Kidney (tissue), 14 donors: ENCODE data around the gene RASAL2. TPM values are rescaled to one million over a fixed set of nuclear protein-coding genes. Genes with fewer than 3 reads are reported as not detected.

Experiments used
- DNase-seq, 5 donors: peaks; one replicate each; pipeline ENCODE4 v3.0.0-alpha.2; 2013 to 2020
- FAIRE-seq: peaks from 2 replicates; lab custom pipeline; 2012; peaks lifted over from hg19 to GRCh38; lab: Jason Lieb, UNC
- H3K27ac ChIP-seq, 2 donors: one replicate each; pipeline ENCODE4 v1.7.0; 2013; ENCODE audit warnings: low read depth in 2 of 2, low read length in 2 of 2, inconsistent platforms in 1 of 2
- H3K27me3 ChIP-seq: one replicate; pipeline ENCODE4 v1.7.1; 2013; ENCODE audit warnings: low read length, inconsistent platforms; ENCODE audit not compliant: control insufficient read depth, insufficient read depth
- H3K36me3 ChIP-seq, 3 donors: one replicate each; pipeline versions ENCODE4 v1.7.0 to v1.7.1; 2013; ENCODE audit warnings: low read length in 3 of 3, control low read depth in 1 of 3, inconsistent platforms in 1 of 3; ENCODE audit not compliant: insufficient read depth in 3 of 3, control insufficient read depth in 2 of 3
- H3K4me1 ChIP-seq, 3 donors: one replicate each; pipeline versions ENCODE4 v1.7.0 to v1.7.1; 2013; ENCODE audit warnings: low read length in 3 of 3, inconsistent platforms in 1 of 3, low read depth in 1 of 3; ENCODE audit not compliant: control insufficient read depth in 2 of 3, insufficient read depth in 2 of 3
- H3K4me3 ChIP-seq, 3 donors: one replicate each; pipeline versions ENCODE4 v1.7.0 to v1.8.1; 2013; ENCODE audit warnings: low read length in 3 of 3, control low read depth in 1 of 3, inconsistent platforms in 1 of 3
- H3K9ac ChIP-seq, 3 donors: one replicate each; pipeline versions ENCODE4 v1.7.0 to v1.7.1; 2013; ENCODE audit warnings: low read length in 3 of 3, control low read depth in 1 of 3, inconsistent platforms in 1 of 3
- H3K9me3 ChIP-seq, 3 donors: one replicate each; pipeline versions ENCODE4 v1.7.0 to v1.7.1; 2013; ENCODE audit warnings: low read length in 3 of 3, control low read depth in 1 of 3, inconsistent platforms in 1 of 3; ENCODE audit not compliant: control insufficient read depth in 2 of 3, insufficient read depth in 1 of 3
- intact Hi-C: fragments of 100-400 bp; cut with DNase I; formaldehyde crosslinking; loops from one replicate; pipeline ENCODE4 v1.11.1; 2022
- polyA plus RNA-seq: library from polyadenylated mRNA; stranded (reverse); fragments of 350-450 nt; fragmentation: Illumina TruSeq; extraction: RNeasy Lipid Tissue Mini Kit (QIAGEN cat#74804); gene quantifications from one replicate; pipeline ENCODE4 v1.2.3, GENCODE V29; 2014; ENCODE audit warnings: low read depth, low replicate concordance; ENCODE audit not compliant: insufficient read depth
- total RNA-seq: library from RNA; stranded (reverse); fragmentation: NEBNext Ultra II Directional; extraction: Animal tissue kit (Norgen Biotek cat#: 25700); gene quantifications from one replicate; pipeline ENCODE4 v1.2.1, GENCODE V29; 2021
- TF ChIP-seq, protein P1 (sequence below): IDR thresholded peaks from 3 replicates; pipeline ENCODE4 v1.5.1; 2012; ENCODE audit warnings: mild to moderate bottlenecking, moderate library complexity, borderline replicate concordance; ENCODE audit not compliant: insufficient read depth; ENCODE audit errors: extremely low read depth
- donor health status: control.
- donor health status: control.
- donor health status: control.
- donor health status: control.
- donor health status: control.
- donor health status: DM: yes; HTN: yes; CAD: no.
- donor health status: Normal renal cell carcinoma (clear cell type).

The RASAL2 gene
- total and polyA plus RNA-seq, 2 donors from 2014 or later = 2.2 to 26.5 TPM

GRCh38 chr1:178533121-178533946 lies 439.4 kb downstream of the RASAL2 start:
- peaks cover 0 to 2% (median 0%) of the 10 kb centered on the region in 3 donors for H3K4me1 ChIP-seq
- H3K27me3 ChIP-seq = no peaks in the 10 kb centered on the region
- no peaks in the 10 kb centered on the region for H3K36me3 ChIP-seq
- H3K9me3 ChIP-seq = no peaks in the 10 kb centered on the region
- TF ChIP-seq, protein P1, sequence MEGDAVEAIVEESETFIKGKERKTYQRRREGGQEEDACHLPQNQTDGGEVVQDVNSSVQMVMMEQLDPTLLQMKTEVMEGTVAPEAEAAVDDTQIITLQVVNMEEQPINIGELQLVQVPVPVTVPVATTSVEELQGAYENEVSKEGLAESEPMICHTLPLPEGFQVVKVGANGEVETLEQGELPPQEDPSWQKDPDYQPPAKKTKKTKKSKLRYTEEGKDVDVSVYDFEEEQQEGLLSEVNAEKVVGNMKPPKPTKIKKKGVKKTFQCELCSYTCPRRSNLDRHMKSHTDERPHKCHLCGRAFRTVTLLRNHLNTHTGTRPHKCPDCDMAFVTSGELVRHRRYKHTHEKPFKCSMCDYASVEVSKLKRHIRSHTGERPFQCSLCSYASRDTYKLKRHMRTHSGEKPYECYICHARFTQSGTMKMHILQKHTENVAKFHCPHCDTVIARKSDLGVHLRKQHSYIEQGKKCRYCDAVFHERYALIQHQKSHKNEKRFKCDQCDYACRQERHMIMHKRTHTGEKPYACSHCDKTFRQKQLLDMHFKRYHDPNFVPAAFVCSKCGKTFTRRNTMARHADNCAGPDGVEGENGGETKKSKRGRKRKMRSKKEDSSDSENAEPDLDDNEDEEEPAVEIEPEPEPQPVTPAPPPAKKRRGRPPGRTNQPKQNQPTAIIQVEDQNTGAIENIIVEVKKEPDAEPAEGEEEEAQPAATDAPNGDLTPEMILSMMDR = no peak
- FAIRE-seq (no peak), DNase-seq (no peak)
- no peak overlapping the region for H3K27ac ChIP-seq
- no peak overlapping the region for H3K9ac ChIP-seq
- H3K4me3 ChIP-seq = no peak overlapping the region
- intact Hi-C loops = loop anchor here (10.0 kb wide), 1 partner anchor 221 kb away; no protein-coding TSS in a partner anchor

Other genes starting within 250 kb of the RASAL2 start
- gene SEC16B, start 124.0 kb upstream of the RASAL2 start, total RNA-seq = 4.8 TPM
- 3.5 TPM for gene SEC16B, start 124.0 kb upstream of the RASAL2 start, polyA plus RNA-seq